GM12878 (cell line): Measurements from ENCODE around the gene IDH3A. TPM values are rescaled to one million over a fixed set of nuclear protein-coding genes. Genes with fewer than 3 reads are reported as not detected.

ENCODE experiments used
- ATF2 ChIP-seq: IDR thresholded peaks from 2 replicates; pipeline ENCODE4 v1.6.1; 2012; ENCODE audit warnings: low read length, inconsistent platforms
- HSF1 ChIP-seq: fragments of 150-350 bp; IDR thresholded peaks from 2 replicates; pipeline ENCODE4 v1.6.1; 2014; ENCODE audit warnings: mild to moderate bottlenecking, low read depth, low read length
- NFYB ChIP-seq: IDR thresholded peaks from 2 replicates; pipeline ENCODE4 v1.6.1; 2011; ENCODE audit warnings: low read depth, mild to moderate bottlenecking, low read length, improper control_type of control experiment, moderate library complexity; ENCODE audit not compliant: insufficient read depth
- PRDM15 ChIP-seq: fragments of 450-650 bp; formaldehyde crosslinking; IDR thresholded peaks from 2 replicates; pipeline ENCODE4 v1.4.0; 2020; ENCODE audit warnings: mild to moderate bottlenecking, moderate library complexity
- SKIL ChIP-seq: fragments of 450-650 bp; IDR thresholded peaks from 2 replicates; pipeline ENCODE4 v1.6.1; 2017; ENCODE audit warnings: mild to moderate bottlenecking, low read depth, inconsistent platforms; ENCODE audit not compliant: poor library complexity, severe bottlenecking
- YBX1 ChIP-seq: fragments of 450-650 bp; IDR thresholded peaks from 2 replicates; pipeline ENCODE4 v1.6.1; 2016; ENCODE audit warnings: antibody characterized with exemption
- polyA plus RNA-seq, 11 experiments: library from polyadenylated mRNA; depleted of rRNA in 4 of 11; unstranded in 6 of 11; stranded (reverse) in 5 of 11; fragments of >200 nt; fragmentation: Nextera tagmentation in 4 of 11; fragmentation: Illumina TruSeq in 1 of 11; extraction: Ambion mirVana in 4 of 11; extraction: Trizol in 1 of 11; gene quantifications; 1 replicate in 1 of 11; 2 replicates in 10 of 11; pipeline versions ENCODE4 v1.2.1 to v1.2.3, GENCODE V29; 2011 to 2016; ENCODE audit warnings: inconsistent platforms in 2 of 11, missing spikeins in 2 of 11, low read depth in 1 of 11
- total RNA-seq, 4 experiments: library from RNA; depleted of rRNA in 3 of 4; stranded (reverse); fragments of >200 nt in 3 of 4; fragmentation: Illumina TruSeq in 1 of 4; extraction: Trizol in 1 of 4; gene quantifications; 2 replicates each; pipeline versions ENCODE4 v1.2.1 to v1.2.3, GENCODE V29; 2013 to 2021

IDH3A gene
- total and polyA plus RNA-seq, 10 of the 15 experiments (the other 5 are each of a cell fraction or from before 2014, with no cell fraction given): 83.9 to 254 (median 195) TPM

GRCh38 chr15:78125267-78125666, 23.9 kb upstream of the IDH3A start (continued):
- TF ChIP-seq PRDM15 (CRISPR knock-in tag) (no peak), SKIL (no peak), YBX1 (no peak), ATF2 (no peak), NFYB (no peak), HSF1 (no peak)
